ENCODE data around the gene HINT3.

- no peak for TF ChIP-seq SP1 (IDR thresholded peaks at IDR 0.05)
- no peak for TF ChIP-seq ARNT (IDR thresholded peaks at IDR 0.05)
- no peak for TF ChIP-seq ZNF384 (IDR thresholded peaks at IDR 0.05)
- TF ChIP-seq L3MBTL2 (conservative IDR thresholded peaks at IDR 0.05): no peak
- TF ChIP-seq TARDBP (IDR thresholded peaks at IDR 0.05): no peak
- TF ChIP-seq LEF1 (IDR thresholded peaks at IDR 0.05; ENCODE audit: borderline replicate concordance): no peak
- no peak for TF ChIP-seq PKNOX1 (IDR thresholded peaks at IDR 0.05)
- no peak for TF ChIP-seq BHLHE40 (IDR thresholded peaks at IDR 0.05; ENCODE audit: borderline replicate concordance)
- TF ChIP-seq SUZ12 (IDR thresholded peaks at IDR 0.05): no peak
- TF ChIP-seq FOXK2 (IDR thresholded peaks at IDR 0.05): no peak
These were observed 25.1 kb downstream of the HINT3 start for GRCh38 chr6:125981571-125982185.

Measured in HEK293T (cell line).